Mesenchymal stem cell (in vitro differentiated cells and primary cell): ENCODE results near the gene NFATC1.

Experiments used
- DNase-seq: peaks from one replicate; pipeline ENCODE4 v3.0.0-alpha.2; 2013
- H2AFZ ChIP-seq: one replicate; pipeline ENCODE4 v1.6.1; 2013; ENCODE audit warnings: low read depth, mild to moderate bottlenecking, control low read depth, inconsistent platforms, low read length, moderate library complexity
- H2AK5ac ChIP-seq: 2 replicates; pipeline ENCODE4 v1.6.1; 2013; ENCODE audit warnings: low read length, moderate library complexity, mild to moderate bottlenecking, inconsistent platforms; ENCODE audit not compliant: severe bottlenecking
- H2BK120ac ChIP-seq: one replicate; pipeline ENCODE4 v1.6.1; 2013; ENCODE audit warnings: low read depth, mild to moderate bottlenecking, inconsistent platforms, low read length, moderate library complexity
- H2BK12ac ChIP-seq, 2 experiments: one replicate each; pipeline ENCODE4 v1.6.1; 2013; ENCODE audit warnings: inconsistent platforms in 2 of 2, low read length in 2 of 2, mild to moderate bottlenecking in 2 of 2, moderate library complexity in 2 of 2, control low read depth in 1 of 2
- H2BK15ac ChIP-seq: one replicate; pipeline ENCODE4 v1.6.1; 2013; ENCODE audit warnings: mild to moderate bottlenecking, low read depth, inconsistent platforms; ENCODE audit not compliant: poor library complexity, severe bottlenecking
- H2BK5ac ChIP-seq: 2 replicates; pipeline ENCODE4 v1.6.1; 2013; ENCODE audit warnings: low read depth, mild to moderate bottlenecking, low read length, control low read depth, inconsistent platforms; ENCODE audit not compliant: poor library complexity, severe bottlenecking
- H3K14ac ChIP-seq, 2 experiments: one replicate each; pipeline ENCODE4 v1.6.1; 2013; ENCODE audit warnings: inconsistent platforms in 2 of 2, low read length in 2 of 2, control low read depth in 1 of 2, mild to moderate bottlenecking in 1 of 2, moderate library complexity in 1 of 2
- H3K18ac ChIP-seq, 2 experiments: one replicate each; pipeline ENCODE4 v1.6.1; 2013; ENCODE audit warnings: inconsistent platforms in 2 of 2, low read length in 2 of 2, control low read depth in 1 of 2, low read depth in 1 of 2, mild to moderate bottlenecking in 1 of 2
- H3K23ac ChIP-seq, 2 experiments: one replicate each; pipeline ENCODE4 v1.6.1; 2013; ENCODE audit warnings: inconsistent platforms in 2 of 2, low read length in 2 of 2, mild to moderate bottlenecking in 2 of 2, moderate library complexity in 2 of 2, control low read depth in 1 of 2
- H3K27ac ChIP-seq: 2 replicates; pipeline ENCODE4 v1.5.1; 2013; ENCODE audit warnings: mild to moderate bottlenecking, moderate library complexity, low read length, control low read depth, inconsistent platforms; ENCODE audit not compliant: poor library complexity, severe bottlenecking
- H3K27me3 ChIP-seq, 2 experiments: 2 replicates each; pipeline versions ENCODE4 v1.6.1 to v1.7.0; 2013; ENCODE audit warnings: low read length in 2 of 2, mild to moderate bottlenecking in 2 of 2, moderate library complexity in 2 of 2, control low read depth in 1 of 2, inconsistent platforms in 1 of 2; ENCODE audit not compliant: control insufficient read depth in 1 of 2, insufficient read depth in 1 of 2
- H3K36me3 ChIP-seq, 2 experiments: 2 replicates each; pipeline versions ENCODE4 v1.6.1 to v1.7.0; 2013; ENCODE audit warnings: low read length in 2 of 2, control low read depth in 1 of 2, inconsistent platforms in 1 of 2, low read depth in 1 of 2, mild to moderate bottlenecking in 1 of 2; ENCODE audit not compliant: insufficient read depth in 2 of 2, control insufficient read depth in 1 of 2
- H3K4ac ChIP-seq, 2 experiments: one replicate each; pipeline ENCODE4 v1.6.1; 2013; ENCODE audit warnings: inconsistent platforms in 2 of 2, low read length in 2 of 2, mild to moderate bottlenecking in 2 of 2, moderate library complexity in 2 of 2, control low read depth in 1 of 2, low read depth in 1 of 2
- H3K4me1 ChIP-seq: 2 replicates; pipeline ENCODE4 v1.6.1; 2013; ENCODE audit warnings: low read depth, low read length, control low read depth; ENCODE audit not compliant: control insufficient read depth, insufficient read depth
- H3K4me2 ChIP-seq: 2 replicates; pipeline ENCODE4 v1.6.1; 2013; ENCODE audit warnings: low read length, mild to moderate bottlenecking, inconsistent platforms; ENCODE audit not compliant: poor library complexity, severe bottlenecking
- H3K4me3 ChIP-seq, 2 experiments: 2 replicates each; pipeline versions ENCODE4 v1.5.1 to v1.7.0; 2013; ENCODE audit warnings: low read length in 2 of 2, mild to moderate bottlenecking in 2 of 2, control low read depth in 1 of 2, low read depth in 1 of 2; ENCODE audit not compliant: insufficient read depth in 1 of 2
- H3K79me1 ChIP-seq: replicated peaks from 2 replicates; pipeline ENCODE4 v1.6.1; 2013; ENCODE audit warnings: mild to moderate bottlenecking, control low read depth, low read length, inconsistent platforms; ENCODE audit not compliant: poor library complexity, severe bottlenecking
- H3K9ac ChIP-seq: 2 replicates; pipeline ENCODE4 v1.7.0; 2013; ENCODE audit warnings: mild to moderate bottlenecking, low read length, moderate library complexity
- H3K9me3 ChIP-seq: 2 replicates; pipeline ENCODE4 v1.7.0; 2013; ENCODE audit warnings: mild to moderate bottlenecking, low read length; ENCODE audit not compliant: control insufficient read depth
- H4K8ac ChIP-seq: one replicate; pipeline ENCODE4 v1.6.1; 2013; ENCODE audit warnings: inconsistent platforms, mild to moderate bottlenecking, low read length, moderate library complexity
- H4K91ac ChIP-seq: one replicate; pipeline ENCODE4 v1.6.1; 2013; ENCODE audit warnings: mild to moderate bottlenecking, low read length, inconsistent platforms
- WGBS: methylation state at CpG from one replicate; pipeline ENCODE4 v1.1.7; 2013; ENCODE audit warnings: mixed read lengths; 5-methylcytosine and 5-hydroxymethylcytosine counted together

Gene NFATC1

DNA sequence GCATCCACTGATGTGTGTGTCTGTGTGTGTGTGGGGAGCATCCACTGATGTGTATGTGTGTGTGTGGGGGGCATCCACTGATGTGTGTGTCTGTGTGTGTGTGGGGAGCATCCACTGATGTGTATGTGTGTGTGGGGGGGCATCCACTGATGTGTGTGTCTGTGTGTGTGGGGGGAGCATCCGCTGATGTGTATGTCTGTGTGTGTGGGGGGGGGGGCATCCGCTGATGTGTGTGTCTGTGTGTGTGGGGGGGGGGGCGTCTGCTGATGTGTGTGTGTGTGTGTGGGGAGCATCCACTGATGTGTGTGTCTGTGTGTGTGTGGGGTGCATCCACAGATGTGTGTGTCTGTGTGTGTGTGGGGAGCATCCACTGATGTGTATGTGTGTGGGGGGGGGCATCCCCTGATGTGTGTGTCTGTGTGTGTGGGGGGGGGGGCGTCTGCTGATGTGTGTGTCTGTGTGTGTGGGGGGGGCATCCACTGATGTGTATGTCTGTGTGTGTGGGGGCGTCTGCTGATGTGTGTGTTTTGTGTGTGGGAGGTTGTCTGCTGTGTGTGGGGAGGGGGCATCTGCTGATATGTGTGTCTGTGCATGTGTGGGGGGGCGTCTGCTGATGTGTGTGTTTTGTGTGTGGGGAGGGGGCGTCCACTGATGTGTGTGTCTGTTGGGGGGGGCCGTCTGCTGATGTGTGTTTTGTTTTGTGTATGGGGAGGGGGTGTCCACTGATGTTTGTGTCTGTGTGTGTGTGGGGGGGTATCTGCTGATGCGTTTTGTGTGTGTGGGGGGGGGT is 125.9 kb downstream of the NFATC1 start:
- Histone ChIP-seq H3K4me2 (no peak overlapping the region), H3K23ac (no peak overlapping the region), H3K9me3 (no peaks in the 10 kb centered on the region), H4K8ac (no peak overlapping the region), H3K27ac (no peak overlapping the region), H4K91ac (no peak overlapping the region), H3K79me1 (no peaks in the 10 kb centered on the region), H2BK120ac (no peak overlapping the region), H3K4ac (no peak overlapping the region), H2AK5ac (no peak overlapping the region), H3K4me1 (peaks cover 11% of the 10 kb centered on the region), H3K18ac (no peak overlapping the region), H3K4me3 (no peak overlapping the region), H3K36me3 (no peaks in the 10 kb centered on the region), H3K14ac (no peak overlapping the region), H2BK12ac (no peak overlapping the region), H2BK15ac (no peak overlapping the region), H3K9ac (no peak overlapping the region), H2BK5ac (no peak overlapping the region), H2AFZ (no peak overlapping the region), H3K27me3 (peaks cover 9 to 11% of the 10 kb centered on the region in 2 experiments)
- no peak for DNase-seq
- WGBS = 80% methylated on average over 6 of the region's 9 CpGs

DNA sequence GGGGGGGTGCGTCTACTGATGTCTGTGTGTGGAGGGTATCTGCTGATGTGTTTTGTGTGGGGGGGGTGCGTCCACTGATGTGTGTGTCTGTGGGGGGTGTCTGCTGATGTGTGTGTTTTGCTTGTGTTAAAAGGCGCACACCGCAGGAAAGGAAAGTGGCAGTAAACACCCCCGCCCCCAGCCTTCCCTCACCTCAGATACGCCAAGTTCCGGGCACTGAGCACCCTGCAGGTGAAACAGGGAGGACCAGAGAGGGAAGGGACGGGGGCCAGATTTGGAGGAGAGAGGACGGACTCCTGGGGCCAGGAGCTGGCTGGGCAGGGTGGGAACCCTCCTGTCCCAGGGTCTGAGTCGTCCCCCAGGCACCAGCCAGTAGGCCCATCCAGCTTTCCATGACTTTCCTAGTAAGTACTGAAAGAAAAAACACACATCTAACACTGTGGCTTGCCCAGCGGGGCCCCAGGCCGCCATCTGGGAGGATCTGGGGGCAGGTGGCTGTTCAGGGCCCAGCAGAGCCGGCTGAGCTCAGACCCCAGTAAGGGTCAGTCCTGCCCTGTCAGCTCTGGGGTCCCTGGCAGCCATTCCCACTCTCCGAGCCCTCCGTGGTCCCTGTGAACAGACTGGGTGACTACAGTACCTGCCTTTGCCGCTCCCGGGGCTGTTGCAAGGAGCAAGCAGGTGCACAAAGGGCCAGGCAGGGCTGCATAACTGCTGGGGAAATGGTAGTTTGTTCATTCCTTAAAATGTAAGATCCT is 126.9 kb downstream of the NFATC1 start:
- H2AK5ac ChIP-seq = no peak overlapping the region
- H2BK5ac ChIP-seq = no peak overlapping the region
- peaks cover 11 to 13% of the 10 kb centered on the region in 2 experiments for H3K27me3 ChIP-seq
- H3K4me2 ChIP-seq = no peak overlapping the region
- no peak overlapping the region for H2BK12ac ChIP-seq
- WGBS = 91% methylated on average over 12 of the region's 17 CpGs
- no peak for DNase-seq
- H3K4me1 ChIP-seq = peaks cover 11% of the 10 kb centered on the region
- no peaks in the 10 kb centered on the region for H3K36me3 ChIP-seq
- H4K8ac ChIP-seq = no peak overlapping the region
- no peak overlapping the region for H3K18ac ChIP-seq
- H2BK15ac ChIP-seq = no peak overlapping the region
- H4K91ac ChIP-seq = no peak overlapping the region
- H3K9me3 ChIP-seq = no peaks in the 10 kb centered on the region
- no peaks in the 10 kb centered on the region for H3K79me1 ChIP-seq
- no peak overlapping the region for H3K4me3 ChIP-seq
- H3K4ac ChIP-seq = no peak overlapping the region
- no peak overlapping the region for H3K14ac ChIP-seq
- H3K27ac ChIP-seq = no peak overlapping the region
- no peak overlapping the region for H3K9ac ChIP-seq
- H2BK120ac ChIP-seq = no peak overlapping the region
- no peak overlapping the region for H2AFZ ChIP-seq
- no peak overlapping the region for H3K23ac ChIP-seq

DNA sequence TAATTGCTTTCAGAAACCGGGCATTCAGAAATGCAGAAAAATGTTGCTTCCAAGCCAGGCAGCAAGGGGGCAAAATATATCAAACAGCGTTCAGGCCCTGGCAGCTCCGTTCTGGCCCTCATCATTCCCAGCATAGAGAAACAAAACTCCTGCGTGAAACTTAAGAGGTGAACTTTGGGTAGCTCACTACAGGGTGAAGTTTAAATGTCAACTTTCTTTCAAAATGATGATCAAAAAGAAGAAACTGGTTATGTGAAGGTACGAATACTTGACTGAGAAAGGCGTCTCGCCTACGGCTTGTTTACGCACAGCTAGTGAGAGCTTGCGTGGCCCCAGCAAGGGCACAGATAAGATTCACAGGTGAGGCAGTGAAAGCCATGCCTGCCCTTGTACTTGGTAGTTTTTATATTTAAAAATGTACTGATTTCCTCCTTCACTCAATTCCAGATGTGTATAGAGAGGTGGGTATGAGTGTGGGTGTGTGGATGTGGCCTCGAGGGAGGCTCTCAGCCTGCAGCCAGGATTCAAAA is 127.5 kb downstream of the NFATC1 start:
- Histone ChIP-seq H3K27ac (no peak overlapping the region), H3K14ac (no peak overlapping the region), H3K18ac (no peak overlapping the region), H3K4ac (no peak overlapping the region), H3K4me1 (peaks cover 11% of the 10 kb centered on the region), H4K8ac (no peak overlapping the region), H2AK5ac (no peak overlapping the region), H3K23ac (no peak overlapping the region), H2BK120ac (no peak overlapping the region), H2BK12ac (no peak overlapping the region), H4K91ac (no peak overlapping the region), H3K27me3 (peaks cover 10 to 11% of the 10 kb centered on the region in 2 experiments), H2BK15ac (no peak overlapping the region), H2AFZ (no peak overlapping the region), H3K4me2 (no peak overlapping the region), H3K79me1 (no peaks in the 10 kb centered on the region), H3K9ac (no peak overlapping the region), H3K36me3 (no peaks in the 10 kb centered on the region), H2BK5ac (no peak overlapping the region), H3K9me3 (no peaks in the 10 kb centered on the region), H3K4me3 (no peak overlapping the region)
- no peak for DNase-seq
- 92% methylated on average over 10 of the region's 11 CpGs for WGBS

DNA sequence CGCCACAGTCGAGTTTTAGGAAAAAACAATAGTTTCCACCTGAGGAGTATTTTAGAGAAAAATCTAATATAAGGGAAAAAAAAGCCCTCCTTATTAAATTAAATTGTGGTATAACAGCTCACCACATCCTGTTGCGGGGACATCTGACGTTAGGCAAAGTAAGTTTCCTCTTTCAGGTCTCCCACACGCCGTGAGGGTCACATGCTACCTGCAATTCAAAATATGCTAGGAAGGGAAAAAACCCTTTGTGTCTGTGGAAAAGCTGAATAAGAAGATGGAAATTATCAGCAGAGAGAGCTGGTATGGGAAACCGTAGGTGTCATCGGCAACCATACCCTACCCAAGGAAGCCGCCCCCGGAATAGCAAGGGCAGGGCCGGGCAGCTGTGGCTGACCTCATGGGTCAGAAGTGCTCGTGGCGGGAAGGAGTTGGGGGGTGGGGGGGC is 128.0 kb downstream of the NFATC1 start:
- 90% methylated on average over 11 of the region's 13 CpGs for WGBS
- Histone ChIP-seq H3K27ac (no peak overlapping the region), H3K36me3 (no peaks in the 10 kb centered on the region), H3K14ac (no peak overlapping the region), H4K8ac (no peak overlapping the region), H2BK15ac (no peak overlapping the region), H3K27me3 (peaks cover 7 to 9% of the 10 kb centered on the region in 2 experiments), H2BK120ac (no peak overlapping the region), H2BK5ac (no peak overlapping the region), H3K18ac (no peak overlapping the region), H3K4me1 (peaks cover 11% of the 10 kb centered on the region), H2AFZ (no peak overlapping the region), H3K4ac (no peak overlapping the region), H3K4me2 (no peak overlapping the region), H3K23ac (no peak overlapping the region), H3K4me3 (no peak overlapping the region), H3K9me3 (no peaks in the 10 kb centered on the region), H2BK12ac (no peak overlapping the region), H2AK5ac (no peak overlapping the region), H3K9ac (no peak overlapping the region), H3K79me1 (no peaks in the 10 kb centered on the region), H4K91ac (no peak overlapping the region)
- no peak for DNase-seq
